Measurements from ENCODE around the gene BIVM.

BIVM gene

GRCh38 chr13:102793611-102794355 is 5.1 kb upstream of the BIVM start:
- Histone ChIP-seq H3K27me3 (ENCODE audit: insufficient read depth, low read length, poor library complexity) (no peaks in the 10 kb centered on the region), H3K9me3 (ENCODE audit: insufficient read depth, low read length, severe bottlenecking) (no peaks in the 10 kb centered on the region), H3K9ac (ENCODE audit: low read depth, low read length) (no peak overlapping the region), H3K27ac (ENCODE audit: low read length) (no peak overlapping the region), H3K36me3 (ENCODE audit: insufficient read depth, low read length) (no peaks in the 10 kb centered on the region), H3K4me3 (ENCODE audit: low read depth in 1 of 2, low read length in 2 of 2) (no peak overlapping the region), H4K20me1 (ENCODE audit: insufficient read depth, low read length) (no peaks in the 10 kb centered on the region), H3K79me2 (ENCODE audit: insufficient read depth, low read length) (no peaks in the 10 kb centered on the region), H3K4me2 (ENCODE audit: insufficient read depth, low read length) (no peak overlapping the region), H3K4me1 (ENCODE audit: insufficient read depth, low read length) (no peaks in the 10 kb centered on the region), H2AFZ (ENCODE audit: low read depth, low read length) (no peak overlapping the region)
- ATAC-seq (ENCODE audit: insufficient read depth, low read depth) (no peak), DNase-seq (no peak)
- no peak for TF ChIP-seq EZH2 (IDR thresholded peaks at IDR 0.05; ENCODE audit: borderline replicate concordance, low read depth, low read length, severe bottlenecking)
- TF ChIP-seq, protein P1, sequence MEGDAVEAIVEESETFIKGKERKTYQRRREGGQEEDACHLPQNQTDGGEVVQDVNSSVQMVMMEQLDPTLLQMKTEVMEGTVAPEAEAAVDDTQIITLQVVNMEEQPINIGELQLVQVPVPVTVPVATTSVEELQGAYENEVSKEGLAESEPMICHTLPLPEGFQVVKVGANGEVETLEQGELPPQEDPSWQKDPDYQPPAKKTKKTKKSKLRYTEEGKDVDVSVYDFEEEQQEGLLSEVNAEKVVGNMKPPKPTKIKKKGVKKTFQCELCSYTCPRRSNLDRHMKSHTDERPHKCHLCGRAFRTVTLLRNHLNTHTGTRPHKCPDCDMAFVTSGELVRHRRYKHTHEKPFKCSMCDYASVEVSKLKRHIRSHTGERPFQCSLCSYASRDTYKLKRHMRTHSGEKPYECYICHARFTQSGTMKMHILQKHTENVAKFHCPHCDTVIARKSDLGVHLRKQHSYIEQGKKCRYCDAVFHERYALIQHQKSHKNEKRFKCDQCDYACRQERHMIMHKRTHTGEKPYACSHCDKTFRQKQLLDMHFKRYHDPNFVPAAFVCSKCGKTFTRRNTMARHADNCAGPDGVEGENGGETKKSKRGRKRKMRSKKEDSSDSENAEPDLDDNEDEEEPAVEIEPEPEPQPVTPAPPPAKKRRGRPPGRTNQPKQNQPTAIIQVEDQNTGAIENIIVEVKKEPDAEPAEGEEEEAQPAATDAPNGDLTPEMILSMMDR (IDR thresholded peaks at IDR 0.05; ENCODE audit: borderline replicate concordance, extremely low read depth, low read length, poor library complexity, severe bottlenecking): no peak

DNA sequence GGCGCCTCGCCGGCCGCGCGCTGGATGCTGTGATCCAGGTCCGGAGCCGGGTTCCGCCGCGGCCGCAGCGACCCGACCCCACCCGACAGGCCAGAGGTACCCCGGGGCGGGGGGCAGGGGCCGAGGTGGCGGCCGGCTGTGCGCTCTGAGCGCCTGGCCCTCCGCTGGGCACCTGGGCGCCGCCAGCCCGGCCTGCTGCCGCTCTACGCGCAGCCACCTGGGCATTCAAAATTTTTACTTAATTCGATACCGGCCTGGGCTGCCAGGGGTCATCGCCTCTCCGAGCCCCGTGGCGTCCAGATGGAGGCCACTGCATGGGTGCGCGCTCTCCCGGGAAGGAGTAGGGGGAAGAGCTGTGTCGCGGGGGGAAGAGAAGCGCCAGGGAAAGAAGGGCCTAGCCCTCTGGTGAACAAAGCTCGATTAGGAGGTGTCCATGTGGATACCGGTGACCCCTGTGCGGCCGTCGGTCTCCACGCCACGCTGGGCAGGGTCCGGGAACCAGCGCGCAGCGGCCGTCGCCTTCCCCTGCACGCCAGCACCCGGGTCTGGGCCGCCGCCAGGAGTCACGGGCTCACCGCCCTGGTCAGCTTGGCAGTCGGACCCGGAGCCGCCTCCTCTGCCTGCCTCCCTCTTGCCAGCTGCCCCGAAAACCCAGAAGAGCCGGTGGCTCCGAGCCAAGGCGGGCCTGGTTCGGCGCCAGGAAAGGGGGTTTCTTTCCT is 666 bp downstream of the BIVM start:
- TF ChIP-seq, protein P1 (IDR thresholded peaks at IDR 0.05; ENCODE audit: borderline replicate concordance, extremely low read depth, low read length, poor library complexity, severe bottlenecking): no peak
- no peak for TF ChIP-seq EZH2 (IDR thresholded peaks at IDR 0.05; ENCODE audit: borderline replicate concordance, low read depth, low read length, severe bottlenecking)
- H2AFZ ChIP-seq (ENCODE audit: low read depth, low read length): peak overlapping the region; percentile 97
- peaks cover 24% of the 10 kb centered on the region for H3K79me2 ChIP-seq (ENCODE audit: insufficient read depth, low read length)
- no peaks in the 10 kb centered on the region; the same call in 1 of the 2 replicates for H3K36me3 ChIP-seq (ENCODE audit: insufficient read depth, low read length)
- no peaks in the 10 kb centered on the region for H4K20me1 ChIP-seq (ENCODE audit: insufficient read depth, low read length)
- no peaks in the 10 kb centered on the region for H3K27me3 ChIP-seq (ENCODE audit: insufficient read depth, low read length, poor library complexity)
- H3K4me2 ChIP-seq (ENCODE audit: insufficient read depth, low read length): peak overlapping the region; percentile 87
- DNase-seq (no peak), ATAC-seq (ENCODE audit: insufficient read depth, low read depth) (no peak; the same call in 2 of the 3 replicates)
- no peaks in the 10 kb centered on the region for H3K9me3 ChIP-seq (ENCODE audit: insufficient read depth, low read length, severe bottlenecking)
- peak overlapping the region; percentile 82 to 85; a peak in 3 of 4 replicates for H3K4me3 ChIP-seq (ENCODE audit: low read depth in 1 of 2, low read length in 2 of 2)
- peak overlapping the region; percentile 98 for H3K9ac ChIP-seq (ENCODE audit: low read depth, low read length)
- peaks cover 36% of the 10 kb centered on the region for H3K4me1 ChIP-seq (ENCODE audit: insufficient read depth, low read length)
- H3K27ac ChIP-seq (ENCODE audit: low read length): peak overlapping the region; percentile 84

DNA sequence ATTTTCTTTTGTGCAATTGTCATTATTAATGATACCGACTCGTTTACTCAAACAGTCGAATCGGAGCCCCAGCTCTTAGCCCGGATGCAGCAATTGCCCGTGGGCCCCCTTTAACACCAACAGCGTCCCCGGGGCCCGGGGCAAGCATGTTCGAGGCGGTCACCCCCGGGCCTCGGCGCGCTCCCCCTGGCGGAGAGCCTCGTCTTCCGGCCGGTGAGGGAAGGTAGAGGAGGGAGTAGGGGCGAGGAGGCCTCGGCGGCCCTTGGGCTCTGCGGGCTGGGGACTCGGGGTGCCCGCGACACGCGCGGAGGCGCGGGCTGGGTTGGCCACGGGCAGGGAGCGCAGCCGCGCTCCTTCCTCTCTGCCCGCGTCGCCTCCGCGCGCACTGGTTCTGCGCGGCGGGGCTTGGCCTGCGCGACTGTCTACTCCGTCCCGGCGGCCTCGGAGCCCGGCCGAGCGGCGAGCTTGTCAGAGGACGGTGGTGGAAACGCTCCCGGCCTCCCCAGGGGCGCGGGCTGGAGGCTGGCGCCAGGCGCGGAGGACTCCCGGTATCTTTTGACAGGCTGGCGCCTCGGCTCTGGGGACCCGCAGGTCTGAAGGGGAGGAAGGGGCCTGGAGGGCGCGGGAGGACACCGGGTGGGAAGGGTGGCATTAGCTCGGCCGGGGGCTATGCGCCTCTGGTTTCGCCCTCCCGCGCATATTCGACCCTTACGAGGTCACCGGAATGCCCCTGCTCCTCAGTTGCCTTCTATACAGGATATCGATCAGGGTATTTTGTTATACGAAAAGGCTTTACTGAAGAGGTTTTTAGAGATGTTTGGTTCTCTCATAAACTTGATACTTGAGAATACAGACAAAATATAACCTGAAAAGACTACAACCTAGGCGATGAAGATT is 1.5 kb downstream of the BIVM start:
- H3K36me3 ChIP-seq (ENCODE audit: insufficient read depth, low read length): no peaks in the 10 kb centered on the region; the same call in 1 of the 2 replicates
- H3K9me3 ChIP-seq (ENCODE audit: insufficient read depth, low read length, severe bottlenecking): no peaks in the 10 kb centered on the region
- peak overlapping the region; percentile 98 for H3K9ac ChIP-seq (ENCODE audit: low read depth, low read length)
- H3K4me2 ChIP-seq (ENCODE audit: insufficient read depth, low read length): peak overlapping the region; percentile 87
- H3K27ac ChIP-seq (ENCODE audit: low read length): peak overlapping the region; percentile 84
- ATAC-seq (ENCODE audit: insufficient read depth, low read depth) (peak; percentile 92), DNase-seq (peak; percentile 84)
- TF ChIP-seq EZH2 (IDR thresholded peaks at IDR 0.05; ENCODE audit: borderline replicate concordance, low read depth, low read length, severe bottlenecking): no peak
- TF ChIP-seq, protein P1 (IDR thresholded peaks at IDR 0.05; ENCODE audit: borderline replicate concordance, extremely low read depth, low read length, poor library complexity, severe bottlenecking): peak; percentile 83
- no peaks in the 10 kb centered on the region for H3K27me3 ChIP-seq (ENCODE audit: insufficient read depth, low read length, poor library complexity)
- H3K79me2 ChIP-seq (ENCODE audit: insufficient read depth, low read length): peaks cover 24% of the 10 kb centered on the region
- peak overlapping the region; percentile 82 to 85 for H3K4me3 ChIP-seq (ENCODE audit: low read depth in 1 of 2, low read length in 2 of 2)
- H3K4me1 ChIP-seq (ENCODE audit: insufficient read depth, low read length): peaks cover 36% of the 10 kb centered on the region
- H2AFZ ChIP-seq (ENCODE audit: low read depth, low read length): peak overlapping the region; percentile 97
- H4K20me1 ChIP-seq (ENCODE audit: insufficient read depth, low read length): no peaks in the 10 kb centered on the region

Data from DND-41 (cell line).